Left lung (tissue), 10 donors: Measurements from ENCODE around the gene PARD6B. TPM values are rescaled to one million over a fixed set of nuclear protein-coding genes. Genes with fewer than 3 reads are reported as not detected.

Experiments
- ATAC-seq: fragments of 200-7000 bp; cut with Tn5 transposase; one replicate; pipeline ENCODE4 v1.9.1; 2020; ENCODE audit warnings: moderate library complexity
- DNase-seq, 4 donors: peaks; one replicate each; pipeline ENCODE4 v3.0.0-alpha.2; 2013 to 2020
- H3K27ac ChIP-seq, 2 donors: fragments of 200-600 bp; sonication (generic) in 1 of 2; one replicate each; pipeline versions ENCODE4 v1.5.0 to v1.8.0; 2020 to 2021
- H3K27me3 ChIP-seq, 2 donors: fragments of 200-600 bp; sonication (generic) in 1 of 2; one replicate each; pipeline versions ENCODE4 v1.5.0 to v1.8.0; 2020 to 2021
- H3K36me3 ChIP-seq, 2 donors: fragments of 200-600 bp; sonication (generic) in 1 of 2; one replicate each; pipeline versions ENCODE4 v1.5.0 to v1.8.0; 2020 to 2021
- H3K4me1 ChIP-seq, 2 donors: fragments of 200-600 bp; one replicate each; pipeline ENCODE4 v1.8.0; 2021
- H3K4me3 ChIP-seq, 2 donors: fragments of 200-600 bp; sonication (generic) in 1 of 2; one replicate each; pipeline versions ENCODE4 v1.5.0 to v1.8.0; 2020 to 2021; ENCODE audit warnings: mild to moderate bottlenecking in 1 of 2
- H3K9me3 ChIP-seq, 2 donors: fragments of 200-600 bp; sonication (generic) in 1 of 2; one replicate each; pipeline versions ENCODE4 v1.5.0 to v1.8.0; 2020 to 2021
- intact Hi-C, 2 donors: fragments of 100-400 bp; cut with DNase I; formaldehyde crosslinking; loops; one replicate each; pipeline versions ENCODE4 v1.11.2 to v1.14.2; 2022
- polyA plus RNA-seq, 6 donors: library from polyadenylated mRNA; unstranded; fragments of 120-200 nt; gene quantifications; one replicate each; pipeline ENCODE4 v1.2.1, GENCODE V29; 2013; ENCODE audit not compliant: insufficient read length in 6 of 6
- total RNA-seq, 2 donors: library from RNA; stranded (reverse); fragmentation: NEBNext Ultra II Directional; extraction: Animal tissue kit (Norgen Biotek cat#: 25700); gene quantifications; one replicate each; pipeline ENCODE4 v1.2.1, GENCODE V29; 2021
- TF ChIP-seq, protein P1 (sequence below), 2 donors: fragments of 200-600 bp; sonication (generic) in 1 of 2; IDR thresholded peaks; one replicate each; pipeline versions ENCODE4 v1.5.0 to v1.8.0; 2021; ENCODE audit warnings: antibody characterized with exemption in 2 of 2
- donor health status: DM: no; HTN: yes; CAD: no.
- donor health status: DM: no; HTN: no; CAD: no.

Gene PARD6B
- total and polyA plus RNA-seq, 8 donors = 5.1 to 37.3 (median 7.5) TPM

DNA sequence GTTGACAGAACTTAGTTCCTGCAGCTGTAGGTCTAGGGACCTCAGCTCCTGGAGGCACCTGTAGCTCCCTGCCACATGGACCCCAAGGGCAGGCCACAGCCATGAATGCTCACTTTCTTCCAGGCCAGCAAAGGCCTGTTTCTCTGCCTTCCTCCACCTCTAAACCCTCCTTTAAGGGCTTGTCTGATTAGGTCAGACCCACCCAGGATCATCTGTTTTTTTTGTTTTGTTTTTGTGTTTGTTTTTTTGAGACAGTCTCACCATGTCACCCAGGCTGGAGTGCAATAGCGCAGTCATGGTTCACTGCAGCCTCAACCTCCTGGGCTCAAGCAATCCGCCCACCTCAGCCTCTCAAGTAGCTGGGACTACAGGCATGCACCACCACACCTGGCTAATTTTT lies 52.0 kb downstream of the PARD6B start:
- Histone ChIP-seq H3K9me3 (no peaks in the 10 kb centered on the region), H3K4me3 (no peak overlapping the region), H3K27me3 (no peaks in the 10 kb centered on the region), H3K27ac (no peak overlapping the region), H3K36me3 (no peaks in the 10 kb centered on the region), H3K4me1 (no peaks in the 10 kb centered on the region)
- ATAC-seq = no peak
- DNase-seq = no peak
- TF ChIP-seq, protein P1, sequence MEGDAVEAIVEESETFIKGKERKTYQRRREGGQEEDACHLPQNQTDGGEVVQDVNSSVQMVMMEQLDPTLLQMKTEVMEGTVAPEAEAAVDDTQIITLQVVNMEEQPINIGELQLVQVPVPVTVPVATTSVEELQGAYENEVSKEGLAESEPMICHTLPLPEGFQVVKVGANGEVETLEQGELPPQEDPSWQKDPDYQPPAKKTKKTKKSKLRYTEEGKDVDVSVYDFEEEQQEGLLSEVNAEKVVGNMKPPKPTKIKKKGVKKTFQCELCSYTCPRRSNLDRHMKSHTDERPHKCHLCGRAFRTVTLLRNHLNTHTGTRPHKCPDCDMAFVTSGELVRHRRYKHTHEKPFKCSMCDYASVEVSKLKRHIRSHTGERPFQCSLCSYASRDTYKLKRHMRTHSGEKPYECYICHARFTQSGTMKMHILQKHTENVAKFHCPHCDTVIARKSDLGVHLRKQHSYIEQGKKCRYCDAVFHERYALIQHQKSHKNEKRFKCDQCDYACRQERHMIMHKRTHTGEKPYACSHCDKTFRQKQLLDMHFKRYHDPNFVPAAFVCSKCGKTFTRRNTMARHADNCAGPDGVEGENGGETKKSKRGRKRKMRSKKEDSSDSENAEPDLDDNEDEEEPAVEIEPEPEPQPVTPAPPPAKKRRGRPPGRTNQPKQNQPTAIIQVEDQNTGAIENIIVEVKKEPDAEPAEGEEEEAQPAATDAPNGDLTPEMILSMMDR (IDR thresholded peaks at IDR 0.05) = no peak
- intact Hi-C loops = no loop called here

DNA sequence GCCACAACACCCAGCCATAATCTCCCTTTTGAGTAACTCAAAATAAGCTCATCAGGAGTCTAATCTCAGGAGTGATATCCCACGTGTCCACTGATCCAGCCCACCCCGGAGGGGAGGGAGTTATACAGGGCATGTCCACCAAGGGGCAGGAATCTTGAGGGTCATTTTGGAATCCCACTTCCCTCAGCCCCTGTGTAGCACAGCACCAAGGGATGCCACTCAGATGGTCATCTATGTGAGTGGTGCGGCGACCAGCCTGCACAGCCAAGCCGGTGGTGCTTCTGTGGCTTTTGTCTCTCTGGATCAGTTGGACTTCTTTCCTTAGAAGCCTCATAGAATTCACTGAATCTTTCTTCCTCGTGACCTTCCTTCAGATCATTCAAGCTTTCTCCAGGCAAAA lies 52.5 kb downstream of the PARD6B start:
- H3K4me1 ChIP-seq = no peaks in the 10 kb centered on the region
- no peaks in the 10 kb centered on the region for H3K9me3 ChIP-seq
- no peaks in the 10 kb centered on the region for H3K36me3 ChIP-seq
- no peaks in the 10 kb centered on the region for H3K27me3 ChIP-seq
- intact Hi-C loops = no loop called here
- no peak overlapping the region for H3K4me3 ChIP-seq
- DNase-seq (no peak), ATAC-seq (no peak)
- TF ChIP-seq, protein P1 (IDR thresholded peaks at IDR 0.05) = no peak
- H3K27ac ChIP-seq = no peak overlapping the region

- ATAC-seq = no peak
- H3K4me1 ChIP-seq = peaks cover 0 to 3% of the 10 kb centered on the region in 2 donors
- no peaks in the 10 kb centered on the region for H3K9me3 ChIP-seq
- intact Hi-C loops = no loop called here
- DNase-seq = no peak
- no peak overlapping the region for H3K4me3 ChIP-seq
- H3K27ac ChIP-seq = no peak overlapping the region
- H3K27me3 ChIP-seq = no peaks in the 10 kb centered on the region
- no peaks in the 10 kb centered on the region for H3K36me3 ChIP-seq
- TF ChIP-seq, protein P1 (IDR thresholded peaks at IDR 0.05) = no peak
Observed at GRCh38 chr20:50784464-50784863, 53.1 kb downstream of the PARD6B start.

- TF ChIP-seq, protein P1 (IDR thresholded peaks at IDR 0.05) = no peak
- no peak for DNase-seq
- H3K9me3 ChIP-seq = no peaks in the 10 kb centered on the region
- no peak overlapping the region for H3K27ac ChIP-seq
- intact Hi-C loops = no loop called here
- no peaks in the 10 kb centered on the region for H3K36me3 ChIP-seq
- H3K4me1 ChIP-seq = peaks cover 10 to 18% of the 10 kb centered on the region in 2 donors
- no peak for ATAC-seq
- no peaks in the 10 kb centered on the region for H3K27me3 ChIP-seq
- H3K4me3 ChIP-seq = no peak overlapping the region
Observed at GRCh38 chr20:50786703-50787102, 55.3 kb downstream of the PARD6B start.

GRCh38 chr20:50787181-50787580 lies 55.8 kb downstream of the PARD6B start:
- Histone ChIP-seq H3K9me3 (no peaks in the 10 kb centered on the region), H3K27me3 (no peaks in the 10 kb centered on the region), H3K4me3 (no peak overlapping the region), H3K27ac (no peak overlapping the region), H3K4me1 (peaks cover 10 to 18% of the 10 kb centered on the region in 2 donors), H3K36me3 (no peaks in the 10 kb centered on the region)
- TF ChIP-seq, protein P1 (IDR thresholded peaks at IDR 0.05) = no peak
- DNase-seq (no peak), ATAC-seq (no peak)
- intact Hi-C loops = no loop called here
